K562 (cell line): ENCODE results near the gene MLST8. TPM values are rescaled to one million over a fixed set of nuclear protein-coding genes. Genes with fewer than 3 reads are reported as not detected.
A peak's percentile ranks its signal among the peaks of the same experiment; 100 is the strongest.

Experiments
- ATAC-seq: fragments of 200-7000 bp; cut with Tn5 transposase; 3 replicates; pipeline ENCODE4 v1.9.1; 2020; ENCODE audit warnings: moderate library complexity
- BruUV-seq: library from RNA; stranded (reverse); fragments of 400-500 nt; replicated peaks from 2 replicates; lab custom pipeline; 2021; lab: Mats Ljungman, UMichigan
- CTCF ChIA-PET: fragments of 300-600 bp; formaldehyde crosslinking; extraction: SDS; loops from one replicate; lab custom pipeline; 2021; ENCODE audit warnings: low intra/inter-chr PET ratio; lab: Yijun Ruan, JAX
- POLR2A ChIA-PET: fragments of 300-600, 350-650 bp; sonication (Branson Sonifier 250); formaldehyde crosslinking; extraction: SDS; loops from one replicate; lab custom pipeline; 2021; ENCODE audit warnings: antibody characterized with exemption, inconsistent platforms; lab: Yijun Ruan, JAX
- DNase-seq, 4 experiments: peaks; one replicate each; pipeline versions ENCODE4 v3.0.0 to v3.0.0-alpha.2; 2011 to 2018; ENCODE audit warnings: low spot score in 3 of 4, mixed read lengths in 3 of 4; ENCODE audit errors: extremely low read depth in 1 of 4
- FAIRE-seq: peaks from 2 replicates; lab custom pipeline; 2011; peaks lifted over from hg19 to GRCh38; lab: Jason Lieb, UNC
- H2AFZ ChIP-seq: 2 replicates; pipeline ENCODE4 v1.6.0; 2011; ENCODE audit warnings: low read depth, low read length, control low read depth, inconsistent platforms
- H3K27ac ChIP-seq: fragments of 200-600 bp; 3 replicates; pipeline ENCODE4 v1.8.0; 2011; ENCODE audit warnings: low read depth, mild to moderate bottlenecking, control low read depth, inconsistent platforms, low read length, moderate library complexity, mixed read lengths; ENCODE audit errors: extremely low read depth
- H3K27me3 ChIP-seq, 2 experiments: fragments of 300-600 bp in 1 of 2; 2 replicates in 1 of 2; 3 replicates in 1 of 2; pipeline versions ENCODE4 v1.6.0 to v1.8.0; 2011; ENCODE audit warnings: inconsistent platforms in 2 of 2, low read length in 2 of 2, mild to moderate bottlenecking in 1 of 2, mixed read lengths in 1 of 2, moderate library complexity in 1 of 2; ENCODE audit not compliant: control insufficient read depth in 2 of 2, insufficient read depth in 2 of 2
- H3K36me3 ChIP-seq: fragments of 300-600 bp; 3 replicates; pipeline ENCODE4 v1.8.0; 2011; ENCODE audit warnings: mild to moderate bottlenecking, low read length, inconsistent platforms; ENCODE audit not compliant: control insufficient read depth, insufficient read depth
- H3K4me1 ChIP-seq, 2 experiments: fragments of 200-600 bp in 1 of 2; replicated peaks in 1 of 2; 2 replicates in 1 of 2; 3 replicates in 1 of 2; pipeline versions ENCODE4 v1.5.1 to v1.8.0; 2011; ENCODE audit warnings: inconsistent platforms in 2 of 2, low read length in 2 of 2, mild to moderate bottlenecking in 1 of 2, mixed read lengths in 1 of 2, moderate library complexity in 1 of 2; ENCODE audit not compliant: control insufficient read depth in 2 of 2, insufficient read depth in 2 of 2
- H3K4me2 ChIP-seq: 2 replicates; pipeline ENCODE4 v1.6.1; 2011; ENCODE audit warnings: low read length, control low read depth, inconsistent platforms, mixed read lengths; ENCODE audit not compliant: insufficient read depth
- H3K4me3 ChIP-seq: fragments of 200-600 bp; sonication (generic), shearing (Covaris generic); 2 replicates; pipeline ENCODE4 v1.5.1; 2016; ENCODE audit warnings: control low read depth, inconsistent platforms
- H3K79me2 ChIP-seq: fragments of 200-600 bp; 3 replicates; pipeline ENCODE4 v1.8.0; 2011; ENCODE audit warnings: low read length, inconsistent platforms; ENCODE audit not compliant: control insufficient read depth, insufficient read depth
- H3K9ac ChIP-seq, 2 experiments: 2 replicates each; pipeline versions ENCODE4 v1.6.0 to v1.6.1; 2011; ENCODE audit warnings: low read depth in 2 of 2, low read length in 2 of 2, control low read depth in 1 of 2, inconsistent platforms in 1 of 2, mild to moderate bottlenecking in 1 of 2, mixed read lengths in 1 of 2; ENCODE audit not compliant: insufficient read depth in 1 of 2
- H3K9me1 ChIP-seq: one replicate; pipeline ENCODE4 v1.6.0; 2011; ENCODE audit warnings: inconsistent platforms, mild to moderate bottlenecking, low read length, moderate library complexity; ENCODE audit not compliant: control insufficient read depth, insufficient read depth
- H3K9me3 ChIP-seq: replicated peaks from 2 replicates; pipeline ENCODE4 v1.5.1; 2011; ENCODE audit warnings: low read depth, low read length, inconsistent platforms; ENCODE audit not compliant: control insufficient read depth, insufficient read depth
- H4K20me1 ChIP-seq: replicated peaks from 2 replicates; pipeline ENCODE4 v1.6.1; 2011; ENCODE audit warnings: low read length, inconsistent platforms, mixed read lengths; ENCODE audit not compliant: control insufficient read depth, insufficient read depth
- FOS ChIP-seq: IDR thresholded peaks from 3 replicates; pipeline ENCODE4 v1.6.1; 2011; ENCODE audit not compliant: insufficient read length; ENCODE audit errors: extremely low read depth
- HDAC1 ChIP-seq, 2 experiments: fragments of 450-650 bp; IDR thresholded peaks; 2 replicates each; pipeline ENCODE4 v1.6.1; 2016 to 2017; ENCODE audit warnings: inconsistent platforms in 1 of 2, mild to moderate bottlenecking in 1 of 2, moderate library complexity in 1 of 2
- NR2C1 ChIP-seq, 2 experiments: fragments of 450-650 bp; IDR thresholded peaks; 2 replicates each; pipeline ENCODE4 v1.6.1; 2017; ENCODE audit warnings: mild to moderate bottlenecking in 2 of 2, antibody characterized with exemption in 1 of 2, inconsistent platforms in 1 of 2, missing compliant biosample characterization in 1 of 2, missing genetic modification characterization in 1 of 2
- NR2C2 ChIP-seq, 2 experiments: fragments of 200-800 bp in 1 of 2; sonication (Bioruptor generic) in 1 of 2; sonication (generic) in 1 of 2; formaldehyde crosslinking in 1 of 2; IDR thresholded peaks; 2 replicates each; pipeline versions ENCODE4 v1.6.1 to v1.8.0; 2016 to 2022; ENCODE audit warnings: mild to moderate bottlenecking in 1 of 2, missing compliant biosample characterization in 1 of 2, missing genetic modification characterization in 1 of 2, missing genetic modification reagents in 1 of 2
- PRPF4 ChIP-seq: fragments of 200-400 bp; formaldehyde crosslinking; IDR thresholded peaks from one replicate; pipeline ENCODE4 v1.6.1; 2017; ENCODE audit warnings: low read length, low read depth, mild to moderate bottlenecking; ENCODE audit not compliant: insufficient read depth, poor library complexity, severe bottlenecking
- RBM14 ChIP-seq: fragments of 200-400 bp; formaldehyde crosslinking; IDR thresholded peaks from 2 replicates; pipeline ENCODE4 v1.6.1; 2018; ENCODE audit warnings: low read depth, mild to moderate bottlenecking, low read length, moderate library complexity, borderline replicate concordance; ENCODE audit not compliant: insufficient read depth
- SMARCC2 ChIP-seq: fragments of 450-650 bp; IDR thresholded peaks from 2 replicates; pipeline ENCODE4 v1.6.1; 2017; ENCODE audit warnings: antibody characterized with exemption, moderate library complexity, mild to moderate bottlenecking, low read depth
- ZBTB33 ChIP-seq: sonication (generic); formaldehyde crosslinking; IDR thresholded peaks from 2 replicates; pipeline ENCODE4 v1.8.1; 2023; ENCODE audit warnings: mild to moderate bottlenecking, missing genetic modification reagents
- ZBTB7A ChIP-seq: IDR thresholded peaks from 2 replicates; pipeline ENCODE4 v1.6.1; 2011; ENCODE audit warnings: low read depth, mild to moderate bottlenecking, low read length, moderate library complexity, borderline replicate concordance; ENCODE audit not compliant: control insufficient read depth
- ZNF121 ChIP-seq: sonication (generic); formaldehyde crosslinking; conservative IDR thresholded peaks from 2 replicates; pipeline ENCODE4 v1.8.0; 2022; ENCODE audit warnings: missing genetic modification reagents
- WGBS: fragments of 100-300 bp; shearing (Covaris generic); methylation state at CpG from one replicate; pipeline ENCODE4 v1.1.6; 2016; ENCODE audit warnings: low coverage, mixed read lengths; ENCODE audit not compliant: insufficient coverage; ENCODE audit errors: missing lambda C conversion rate; 5-methylcytosine and 5-hydroxymethylcytosine counted together
- in situ Hi-C: fragments of 300-500 bp; cut with MboI; formaldehyde crosslinking; loops from 4 replicates; pipeline ENCODE4 v1.15.0; 2018; ENCODE audit warnings: inconsistent platforms, mixed read lengths
- intact Hi-C: fragments of 100-400 bp; cut with micrococcal nuclease; formaldehyde crosslinking; loops from 2 replicates; pipeline ENCODE4 v1.14.2; 2022
- polyA plus RNA-seq, 8 experiments: library from polyadenylated mRNA; depleted of rRNA in 4 of 8; stranded (reverse) in 5 of 8; unstranded in 3 of 8; fragments of >200 nt; fragmentation: Nextera tagmentation in 2 of 8; fragmentation: Illumina TruSeq in 1 of 8; extraction: Ambion mirVana in 2 of 8; extraction: Trizol in 1 of 8; gene quantifications; 2 replicates each; pipeline versions ENCODE4 v1.2.1 to v1.2.3, GENCODE V29; 2011 to 2014; ENCODE audit warnings: inconsistent platforms in 1 of 8, missing spikeins in 1 of 8
- total RNA-seq, 7 experiments: library from RNA; depleted of rRNA in 6 of 7; stranded (reverse); fragments of >200 nt in 6 of 7; fragmentation: Illumina TruSeq in 2 of 7; extraction: Trizol in 2 of 7; gene quantifications; 2 replicates each; pipeline versions ENCODE4 v1.2.1 to v1.2.3, GENCODE V29; 2011 to 2021; ENCODE audit warnings: low replicate concordance in 1 of 7

The MLST8 gene
- total and polyA plus RNA-seq, 9 of the 15 experiments (the other 6 are each of a cell fraction or from before 2014, with no cell fraction given) = 1.5 to 116 (median 43.3) TPM

DNA sequence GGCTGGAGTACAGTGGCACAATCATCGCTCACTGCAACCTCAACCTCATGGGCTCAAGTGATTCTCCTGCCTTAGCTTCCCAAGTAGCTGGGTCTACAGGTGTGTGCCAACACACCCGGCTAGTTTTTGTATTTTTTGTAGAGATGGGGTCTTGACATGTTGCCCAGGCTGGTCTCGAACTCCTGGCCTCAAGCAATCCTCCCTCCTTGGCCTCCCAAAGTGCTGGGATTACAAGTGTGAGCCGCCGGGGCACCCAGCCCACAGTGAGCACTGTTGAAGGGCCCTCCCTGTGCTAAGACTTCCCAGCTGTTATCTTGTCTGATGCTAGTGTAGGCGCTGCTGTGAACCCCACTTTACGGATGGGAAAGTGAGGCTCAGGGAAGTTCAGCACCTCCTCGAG lies 16.9 kb upstream of the MLST8 start:
- Histone ChIP-seq H3K79me2 (no peaks in the 10 kb centered on the region), H3K27me3 (no peaks in the 10 kb centered on the region), H3K9me3 (no peaks in the 10 kb centered on the region), H4K20me1 (0 out of 2 replicates have a peak, but pooled peaks cover 3% of the 10 kb centered on the region), H3K4me2 (no peak overlapping the region), H3K9me1 (no peaks in the 10 kb centered on the region), H3K9ac (peak overlapping the region in 1 of 2 experiments; percentile 71; a peak in 2 of 4 replicates), H3K4me1 (peaks cover 0 to 68% of the 10 kb centered on the region in 2 experiments; a peak in 2 of 5 replicates), H2AFZ (no peak overlapping the region), H3K4me3 (no peak overlapping the region), H3K36me3 (no peaks in the 10 kb centered on the region), H3K27ac (no peak overlapping the region)
- intact Hi-C loops (no loop called here), in situ Hi-C loops (no loop called here)
- 74% methylated on average over 7 of the region's 8 CpGs for whole genome bisulfite sequencing
- ChIA-PET CTCF (no interaction called here), POLR2A (no interaction called here)
- ATAC-seq (no peak), FAIRE-seq (no peak), DNase-seq (no peak)
- BruUV-seq = no TSS peak
- no peak for TF ChIP-seq SMARCC2
- TF ChIP-seq ZNF121 (CRISPR knock-in tag) = peak; percentile 69; the same call in 1 of the 2 replicates

DNA sequence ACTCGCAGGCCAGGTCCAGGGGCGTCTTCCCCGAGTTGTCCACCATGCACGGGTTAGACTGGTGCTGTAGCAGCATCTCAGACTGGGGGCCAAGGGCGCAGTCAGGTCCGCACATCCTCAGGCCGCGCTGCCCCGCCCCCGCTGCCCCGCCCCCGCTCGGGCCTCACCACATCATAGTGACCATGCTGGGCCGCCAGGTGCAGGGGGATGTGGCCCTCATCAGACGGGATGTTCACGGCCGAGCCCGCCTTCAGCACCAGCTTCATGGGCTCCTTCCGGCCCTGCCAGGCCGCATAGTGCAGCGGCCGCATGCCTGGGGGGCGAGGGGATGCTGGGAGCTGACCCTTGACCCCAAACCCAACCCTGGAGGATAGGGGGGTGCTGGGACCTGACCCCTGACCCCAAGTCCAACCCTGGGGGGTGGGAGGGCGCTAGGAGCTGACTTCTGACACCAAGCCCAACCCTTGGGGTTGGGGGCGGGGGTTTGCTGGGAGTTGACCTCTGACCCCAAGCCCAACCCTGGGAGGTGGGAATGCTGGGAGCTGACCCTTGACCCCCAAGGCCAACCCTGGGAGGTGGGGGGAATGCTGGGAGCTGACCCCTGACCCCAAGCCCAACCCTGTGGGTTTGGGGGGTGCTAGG lies 15.9 kb upstream of the MLST8 start:
- Histone ChIP-seq H4K20me1 (0 out of 2 replicates have a peak, but pooled peaks cover 3% of the 10 kb centered on the region), H3K9me3 (no peaks in the 10 kb centered on the region), H3K4me3 (no peak overlapping the region), H3K79me2 (no peaks in the 10 kb centered on the region), H3K9ac (peak overlapping the region in 1 of 2 experiments; percentile 26; a peak in 1 of 4 replicates), H3K9me1 (no peaks in the 10 kb centered on the region), H3K27me3 (no peaks in the 10 kb centered on the region), H3K27ac (no peak overlapping the region), H3K4me2 (no peak overlapping the region), H2AFZ (no peak overlapping the region), H3K36me3 (no peaks in the 10 kb centered on the region), H3K4me1 (peaks cover 0 to 67% of the 10 kb centered on the region in 2 experiments; a peak in 2 of 5 replicates)
- CTCF ChIA-PET = no interaction called here
- DNase-seq = peak in 1 of 4 experiments; percentile 42
- TF ChIP-seq ZBTB7A (peak; percentile 72; the same call in 1 of the 2 replicates), HDAC1 (IDR thresholded peaks at IDR 0.05) (no peak), RBM14 (no peak), FOS (no peak), NR2C2 (CRISPR knock-in tag; IDR thresholded peaks at IDR 0.05) (peak; percentile 85; the same call in 1 of the 2 replicates), NR2C2 (tag; IDR thresholded peaks at IDR 0.05) (peak; percentile 91), ZBTB33 (CRISPR knock-in tag) (peak; percentile 87), NR2C1 (IDR thresholded peaks at IDR 0.05) (peak; percentile 94), NR2C1 (tag; IDR thresholded peaks at IDR 0.05) (peak; percentile 95), PRPF4 (peak; percentile 80)
- intact Hi-C loops = no loop called here
- ATAC-seq = no peak
- POLR2A ChIA-PET = interaction anchor here (0.7 to 3.4 kb wide), 4 partner anchors 11 to 38 kb away, joined by 3 to 11 read pairs (median 4); partner anchors contain the start of gene TRAF7
- in situ Hi-C loops = no loop called here
- no peak for FAIRE-seq
- no TSS peak for BruUV-seq
- 68% methylated on average over 18 of the region's 25 CpGs for WGBS
